ENCODE results near the gene ZSCAN16. TPM values are rescaled to one million over a fixed set of nuclear protein-coding genes. Genes with fewer than 3 reads are reported as not detected.
"Not testable (repeated sequence)": the region's sequence is repeated elsewhere in the genome, so short reads cannot be mapped to it uniquely, and the experiment has no call there.

The ZSCAN16 gene
- total RNA-seq, 2 donors from 2014 or later, result 7.8 to 8.3 TPM

- no peaks in the 10 kb centered on the region for H3K9me3 ChIP-seq (ENCODE audit: control insufficient read depth, low read length, poor library complexity, severe bottlenecking)
- peak overlapping the region; percentile 85 for H3K27ac Mint-ChIP-seq
- peak; percentile 5 for ATAC-seq
- peaks cover 9% of the 10 kb centered on the region for H3K4me1 Mint-ChIP-seq
- DNase-seq, result no peak
- H3K36me3 Mint-ChIP-seq (ENCODE audit: low read depth), result peaks cover 6% of the 10 kb centered on the region
- H3K4me3 Mint-ChIP-seq, result peak overlapping the region; percentile 91
- peaks cover 6% of the 10 kb centered on the region for H3K27me3 Mint-ChIP-seq
These were observed 19.2 kb upstream of the ZSCAN16 start for GRCh38 chr6:28105245-28105639.

GRCh38 chr6:28107506-28107905, 16.9 kb upstream of the ZSCAN16 start:
- H3K9me3 ChIP-seq (ENCODE audit: control insufficient read depth, low read length, poor library complexity, severe bottlenecking), result no peaks in the 10 kb centered on the region
- Mint-ChIP-seq H3K4me1 (peaks cover 9% of the 10 kb centered on the region), H3K27ac (no peak overlapping the region), H3K36me3 (ENCODE audit: low read depth) (peaks cover 6% of the 10 kb centered on the region), H3K27me3 (no peaks in the 10 kb centered on the region), H3K4me3 (no peak overlapping the region)
- DNase-seq, result no peak
- no peak for ATAC-seq

- Mint-ChIP-seq H3K36me3 (ENCODE audit: low read depth) (peaks cover 9% of the 10 kb centered on the region), H3K27me3 (no peaks in the 10 kb centered on the region), H3K4me1 (peaks cover 3% of the 10 kb centered on the region), H3K27ac (no peak overlapping the region), H3K4me3 (no peak overlapping the region)
- ATAC-seq (no peak), DNase-seq (no peak)
- no peaks in the 10 kb centered on the region for H3K9me3 ChIP-seq (ENCODE audit: control insufficient read depth, low read length, poor library complexity, severe bottlenecking)
These were observed 12.4 kb upstream of the ZSCAN16 start for GRCh38 chr6:28111964-28112363.

GRCh38 chr6:28115799-28116198, 8.6 kb upstream of the ZSCAN16 start:
- peaks cover 8% of the 10 kb centered on the region for H3K36me3 Mint-ChIP-seq (ENCODE audit: low read depth)
- H3K9me3 ChIP-seq (ENCODE audit: control insufficient read depth, low read length, poor library complexity, severe bottlenecking), result no peaks in the 10 kb centered on the region
- H3K4me1 Mint-ChIP-seq, result no peaks in the 10 kb centered on the region
- DNase-seq (no peak), ATAC-seq (no peak)
- H3K27me3 Mint-ChIP-seq, result no peaks in the 10 kb centered on the region
- no peak overlapping the region for H3K27ac Mint-ChIP-seq
- H3K4me3 Mint-ChIP-seq, result no peak overlapping the region

GRCh38 chr6:28117386-28118050, 6.9 kb upstream of the ZSCAN16 start:
- Mint-ChIP-seq H3K27me3 (no peaks in the 10 kb centered on the region), H3K36me3 (ENCODE audit: low read depth) (peaks cover 12% of the 10 kb centered on the region), H3K4me3 (no peak overlapping the region), H3K27ac (peak overlapping the region; percentile 27), H3K4me1 (peaks cover 4% of the 10 kb centered on the region)
- H3K9me3 ChIP-seq (ENCODE audit: control insufficient read depth, low read length, poor library complexity, severe bottlenecking), result no peaks in the 10 kb centered on the region
- ATAC-seq (no peak), DNase-seq (no peak)

- no peaks in the 10 kb centered on the region for H3K9me3 ChIP-seq (ENCODE audit: control insufficient read depth, low read length, poor library complexity, severe bottlenecking)
- no peaks in the 10 kb centered on the region for H3K27me3 Mint-ChIP-seq
- H3K4me3 Mint-ChIP-seq, result no peak overlapping the region
- ATAC-seq (no peak), DNase-seq (no peak)
- peaks cover 5% of the 10 kb centered on the region for H3K4me1 Mint-ChIP-seq
- H3K36me3 Mint-ChIP-seq (ENCODE audit: low read depth), result peaks cover 12% of the 10 kb centered on the region
- H3K27ac Mint-ChIP-seq, result peak overlapping the region; percentile 27
These were observed 6.2 kb upstream of the ZSCAN16 start for GRCh38 chr6:28118217-28118616.

GRCh38 chr6:28121876-28122275, 2.5 kb upstream of the ZSCAN16 start:
- no peaks in the 10 kb centered on the region for H3K27me3 Mint-ChIP-seq
- peaks cover 13% of the 10 kb centered on the region for H3K36me3 Mint-ChIP-seq (ENCODE audit: low read depth)
- H3K9me3 ChIP-seq (ENCODE audit: control insufficient read depth, low read length, poor library complexity, severe bottlenecking), result no peaks in the 10 kb centered on the region
- H3K4me3 Mint-ChIP-seq, result no peak overlapping the region
- no peak for DNase-seq
- no peak overlapping the region for H3K27ac Mint-ChIP-seq
- H3K4me1 Mint-ChIP-seq, result peaks cover 36% of the 10 kb centered on the region
- ATAC-seq, result no peak

- not testable (repeated sequence) for H3K9me3 ChIP-seq (ENCODE audit: control insufficient read depth, low read length, poor library complexity, severe bottlenecking); DNase-seq; ATAC-seq; H3K27me3 Mint-ChIP-seq; H3K4me3 Mint-ChIP-seq
- Mint-ChIP-seq H3K36me3 (ENCODE audit: low read depth) (peaks cover 13% of the 10 kb centered on the region), H3K4me1 (peaks cover 40% of the 10 kb centered on the region), H3K27ac (peak overlapping the region; percentile 56)
These were observed 2.1 kb upstream of the ZSCAN16 start for GRCh38 chr6:28122283-28122682.

- H3K9me3 ChIP-seq (ENCODE audit: control insufficient read depth, low read length, poor library complexity, severe bottlenecking), result no peaks in the 10 kb centered on the region
- Mint-ChIP-seq H3K4me1 (peaks cover 55% of the 10 kb centered on the region), H3K27ac (peak overlapping the region; percentile 100), H3K27me3 (no peaks in the 10 kb centered on the region), H3K36me3 (ENCODE audit: low read depth) (peaks cover 21% of the 10 kb centered on the region), H3K4me3 (peak overlapping the region; percentile 92)
- ATAC-seq (peak; percentile 82), DNase-seq (no peak)
These were observed 553 bp downstream of the ZSCAN16 start for GRCh38 chr6:28124971-28125353.

GRCh38 chr6:28125401-28125800, 992 bp downstream of the ZSCAN16 start:
- no peaks in the 10 kb centered on the region for H3K9me3 ChIP-seq (ENCODE audit: control insufficient read depth, low read length, poor library complexity, severe bottlenecking)
- H3K27ac Mint-ChIP-seq, result peak overlapping the region; percentile 100
- H3K4me3 Mint-ChIP-seq, result peak overlapping the region; percentile 92
- H3K4me1 Mint-ChIP-seq, result peaks cover 55% of the 10 kb centered on the region
- no peaks in the 10 kb centered on the region for H3K27me3 Mint-ChIP-seq
- peaks cover 21% of the 10 kb centered on the region for H3K36me3 Mint-ChIP-seq (ENCODE audit: low read depth)
- ATAC-seq, result peak; percentile 31
- DNase-seq, result no peak

GRCh38 chr6:28134015-28134414, 9.6 kb downstream of the ZSCAN16 start:
- ATAC-seq (peak; percentile 16), DNase-seq (no peak)
- H3K27me3 Mint-ChIP-seq, result no peaks in the 10 kb centered on the region
- H3K4me1 Mint-ChIP-seq, result peaks cover 60% of the 10 kb centered on the region
- H3K4me3 Mint-ChIP-seq, result no peak overlapping the region
- no peaks in the 10 kb centered on the region for H3K9me3 ChIP-seq (ENCODE audit: control insufficient read depth, low read length, poor library complexity, severe bottlenecking)
- peak overlapping the region; percentile 89 for H3K27ac Mint-ChIP-seq
- H3K36me3 Mint-ChIP-seq (ENCODE audit: low read depth), result peaks cover 12% of the 10 kb centered on the region

GRCh38 chr6:28134716-28135115, 10.3 kb downstream of the ZSCAN16 start:
- peak overlapping the region; percentile 89 for H3K27ac Mint-ChIP-seq
- peaks cover 6% of the 10 kb centered on the region for H3K36me3 Mint-ChIP-seq (ENCODE audit: low read depth)
- H3K27me3 Mint-ChIP-seq, result no peaks in the 10 kb centered on the region
- no peak overlapping the region for H3K4me3 Mint-ChIP-seq
- H3K4me1 Mint-ChIP-seq, result peaks cover 54% of the 10 kb centered on the region
- ATAC-seq (no peak), DNase-seq (no peak)
- no peaks in the 10 kb centered on the region for H3K9me3 ChIP-seq (ENCODE audit: control insufficient read depth, low read length, poor library complexity, severe bottlenecking)

GRCh38 chr6:28135393-28135792, 11.0 kb downstream of the ZSCAN16 start:
- H3K27me3 Mint-ChIP-seq, result no peaks in the 10 kb centered on the region
- H3K36me3 Mint-ChIP-seq (ENCODE audit: low read depth), result peaks cover 6% of the 10 kb centered on the region
- no peaks in the 10 kb centered on the region for H3K9me3 ChIP-seq (ENCODE audit: control insufficient read depth, low read length, poor library complexity, severe bottlenecking)
- H3K4me1 Mint-ChIP-seq, result peaks cover 57% of the 10 kb centered on the region
- H3K27ac Mint-ChIP-seq, result peak overlapping the region; percentile 100
- peak overlapping the region; percentile 96 for H3K4me3 Mint-ChIP-seq
- ATAC-seq (no peak), DNase-seq (no peak)
